Neural cell (in vitro differentiated cells): ENCODE results near the gene MAMLD1.

Experiments
- CTCF ChIP-seq: fragments of 450-650 bp; IDR thresholded peaks from 2 replicates; pipeline ENCODE4 v1.5.1; 2014; ENCODE audit warnings: antibody characterized with exemption, mild to moderate bottlenecking, moderate library complexity; ENCODE audit not compliant: poor library complexity, severe bottlenecking
- EP300 ChIP-seq: fragments of 450-650 bp; conservative IDR thresholded peaks from 2 replicates; pipeline ENCODE4 v1.6.1; 2014; ENCODE audit warnings: antibody characterized with exemption, mild to moderate bottlenecking, moderate library complexity; ENCODE audit not compliant: poor library complexity, severe bottlenecking
- EZH2 ChIP-seq: fragments of 200-600, 300-800 bp; shearing (Covaris generic), sonication (generic); IDR thresholded peaks from 2 replicates; pipeline ENCODE4 v1.6.1; 2014; ENCODE audit warnings: antibody characterized with exemption, low read length, borderline replicate concordance, mild to moderate bottlenecking; ENCODE audit not compliant: insufficient read depth, poor library complexity, severe bottlenecking
- MXI1 ChIP-seq: fragments of 450-650 bp; conservative IDR thresholded peaks from 2 replicates; pipeline ENCODE4 v1.6.1; 2014; ENCODE audit warnings: antibody characterized with exemption, mild to moderate bottlenecking; ENCODE audit not compliant: poor library complexity, severe bottlenecking
- POLR2AphosphoS5 ChIP-seq: IDR thresholded peaks from 2 replicates; pipeline ENCODE4 v1.6.1; 2012
- REST ChIP-seq: IDR thresholded peaks from 2 replicates; pipeline ENCODE4 v1.6.1; 2012; ENCODE audit warnings: borderline replicate concordance
- SMC3 ChIP-seq: fragments of 450-650 bp; conservative IDR thresholded peaks from 2 replicates; pipeline ENCODE4 v1.6.1; 2014; ENCODE audit warnings: antibody characterized with exemption, mild to moderate bottlenecking, moderate library complexity; ENCODE audit not compliant: poor library complexity
- TAF1 ChIP-seq: IDR thresholded peaks from 2 replicates; pipeline ENCODE4 v1.6.1; 2012; ENCODE audit warnings: low read depth

DNA sequence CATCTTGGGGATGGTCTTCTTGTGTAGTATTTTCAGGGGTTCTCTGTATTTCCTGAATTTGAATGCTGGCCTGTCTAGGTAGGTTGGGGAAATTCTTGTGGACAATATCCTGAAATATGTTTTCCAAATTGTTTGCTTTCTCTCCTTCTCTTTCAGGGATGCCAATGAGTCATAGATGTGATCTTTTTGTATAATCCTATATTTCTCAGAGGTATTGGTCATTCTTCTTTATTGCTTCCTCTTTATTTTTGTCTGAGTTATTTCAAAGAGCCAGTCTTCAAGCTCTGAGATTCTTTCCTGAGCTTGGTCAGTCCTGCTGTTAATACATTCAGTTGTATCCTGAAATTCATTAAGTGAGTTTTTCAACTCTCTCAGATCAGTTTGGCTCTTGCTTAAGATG lies 73.1 kb downstream of the MAMLD1 start:
- TF ChIP-seq CTCF (no peak), POLR2AphosphoS5 (no peak), SMC3 (no peak), MXI1 (no peak), EZH2 (no peak), EP300 (no peak), REST (no peak), TAF1 (no peak)
